ENCODE results near the gene HORMAD2.
A peak's percentile ranks its signal among the peaks of the same experiment; 100 is the strongest.

Gene HORMAD2, protein sequence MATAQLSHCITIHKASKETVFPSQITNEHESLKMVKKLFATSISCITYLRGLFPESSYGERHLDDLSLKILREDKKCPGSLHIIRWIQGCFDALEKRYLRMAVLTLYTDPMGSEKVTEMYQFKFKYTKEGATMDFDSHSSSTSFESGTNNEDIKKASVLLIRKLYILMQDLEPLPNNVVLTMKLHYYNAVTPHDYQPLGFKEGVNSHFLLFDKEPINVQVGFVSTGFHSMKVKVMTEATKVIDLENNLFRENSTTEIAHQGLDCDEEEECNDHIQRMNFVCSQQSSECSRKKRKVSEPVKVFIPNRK

DNA sequence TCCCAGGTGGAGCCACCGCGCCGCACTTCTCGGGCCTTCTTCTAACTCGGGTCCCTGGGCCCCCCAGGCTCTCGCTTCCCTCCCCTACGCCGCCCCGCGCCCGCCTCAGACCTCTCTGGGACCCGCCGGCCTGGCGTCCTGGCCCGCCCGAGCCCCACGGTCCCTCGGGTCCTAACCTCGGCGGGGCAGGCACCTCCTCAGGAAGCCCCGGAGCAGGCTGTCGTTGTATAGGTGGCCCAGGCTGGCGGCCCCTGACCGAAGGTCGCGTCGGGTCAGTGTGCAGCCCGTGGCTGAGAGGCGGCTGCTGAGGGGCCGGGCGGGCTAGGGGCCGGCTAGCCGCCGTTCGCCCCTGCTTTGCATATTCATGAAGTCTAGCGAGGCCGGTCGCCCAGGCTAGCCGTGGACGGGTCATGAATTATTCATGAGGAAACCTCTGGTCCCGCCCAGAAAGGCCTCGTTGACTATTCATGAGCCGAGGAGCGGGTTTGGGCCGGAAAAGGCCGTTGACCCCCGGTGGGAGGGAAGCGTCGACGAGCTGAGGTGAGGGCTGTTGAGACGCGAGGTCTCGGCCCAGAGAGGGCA, at the start of gene HORMAD2:
HORMAD2 (plus strand) TSS at position 513 of the 582 bp plus-strand sequence. CDS start 13,489 bp downstream, outside the sequence.
- peak in 35 of 56 donors; percentile 1 to 60 (median 17) for DNase-seq

DNA sequence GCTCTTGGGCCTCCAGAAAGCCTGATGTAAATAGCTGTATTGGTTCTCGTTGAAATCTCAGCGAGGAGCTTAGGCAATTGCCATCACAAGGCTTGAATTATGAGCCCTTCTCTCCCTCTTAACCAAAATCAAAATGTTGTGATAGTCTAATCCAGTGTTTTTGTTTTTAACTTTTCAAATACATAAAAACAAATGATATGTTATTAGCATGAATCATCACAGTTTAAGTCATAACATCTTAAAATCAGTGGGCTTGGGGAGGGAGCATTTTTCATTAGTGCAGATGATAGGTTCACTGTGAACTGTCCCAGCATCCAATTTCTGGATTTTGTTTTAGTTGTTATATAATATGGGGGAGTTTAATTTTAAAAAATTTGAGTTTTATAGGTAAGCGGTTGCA, 48.9 kb upstream of the HORMAD2 start:
- DNase-seq = no peak

DNA sequence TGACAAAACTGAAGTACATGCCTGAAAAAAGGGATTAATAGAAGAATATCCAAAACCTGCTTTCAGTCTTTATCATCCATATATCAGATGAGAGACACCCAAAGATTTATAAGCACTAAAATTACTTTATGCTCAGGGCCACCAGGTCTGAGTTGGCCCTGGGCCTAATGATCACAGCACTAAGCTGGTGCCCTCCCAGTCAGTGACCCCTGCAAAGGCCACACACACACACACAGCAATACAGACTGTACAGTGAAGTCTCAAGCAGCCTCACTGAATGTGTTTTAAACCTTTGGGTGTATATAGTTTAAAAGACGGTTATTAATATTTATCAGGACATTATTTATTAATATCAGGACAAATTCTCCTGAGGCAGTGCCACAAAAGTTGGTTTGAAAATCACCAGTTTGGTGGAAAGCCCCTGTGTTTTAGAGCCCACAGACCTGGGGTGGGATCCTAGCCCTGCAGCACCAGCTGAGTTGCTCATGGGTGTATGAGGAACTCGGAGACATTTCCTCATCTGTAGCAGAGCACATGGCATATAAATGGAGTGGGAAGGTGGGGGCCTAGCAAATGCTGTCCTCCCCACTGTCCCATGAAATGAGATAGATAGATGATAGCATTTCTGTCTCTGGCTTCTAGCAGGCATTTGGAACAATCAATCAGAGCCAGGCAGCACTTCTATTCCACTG, 48.4 kb upstream of the HORMAD2 start:
- DNase-seq = no peak

DNA sequence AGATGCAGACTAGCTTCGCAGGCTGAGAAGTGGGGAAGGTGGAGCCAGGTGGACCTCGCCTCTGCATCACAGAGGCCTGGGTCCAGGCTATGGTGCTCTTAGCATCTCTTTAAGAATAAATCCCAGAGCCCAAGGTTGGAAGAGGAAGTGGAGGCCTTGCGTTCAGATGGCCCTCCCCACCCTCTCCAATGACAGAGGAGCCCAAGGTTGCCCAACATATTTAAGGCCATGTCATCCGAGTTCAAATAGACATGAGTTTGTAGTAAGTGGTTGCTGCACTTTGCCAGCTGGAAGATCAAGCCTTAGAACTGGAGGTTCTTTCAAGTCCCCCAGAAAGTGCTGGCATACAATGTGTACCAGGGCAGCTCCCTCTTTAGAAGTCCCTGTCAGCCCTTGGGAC, 47.1 kb upstream of the HORMAD2 start:
- DNase-seq = no peak

DNA sequence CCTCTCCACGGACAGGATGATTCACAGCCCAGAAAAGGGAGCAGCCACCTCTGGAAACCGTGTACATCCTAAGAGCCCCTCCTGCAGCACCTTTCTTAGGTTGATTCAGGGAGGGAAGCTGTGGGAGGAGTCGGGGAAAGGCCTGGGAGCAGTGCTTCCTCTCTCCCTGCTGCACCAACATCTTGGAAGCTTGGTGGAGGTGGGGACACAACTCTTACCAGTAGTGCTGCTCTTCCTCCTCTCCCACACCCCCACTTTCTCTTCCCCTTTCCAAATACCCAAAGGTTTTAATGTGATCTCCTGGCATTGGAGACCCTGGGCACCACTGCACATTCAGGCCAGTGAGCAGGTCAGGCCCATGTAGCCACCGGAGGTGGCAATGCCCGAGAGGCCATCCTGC, 46.4 kb upstream of the HORMAD2 start:
- DNase-seq = no peak

DNA sequence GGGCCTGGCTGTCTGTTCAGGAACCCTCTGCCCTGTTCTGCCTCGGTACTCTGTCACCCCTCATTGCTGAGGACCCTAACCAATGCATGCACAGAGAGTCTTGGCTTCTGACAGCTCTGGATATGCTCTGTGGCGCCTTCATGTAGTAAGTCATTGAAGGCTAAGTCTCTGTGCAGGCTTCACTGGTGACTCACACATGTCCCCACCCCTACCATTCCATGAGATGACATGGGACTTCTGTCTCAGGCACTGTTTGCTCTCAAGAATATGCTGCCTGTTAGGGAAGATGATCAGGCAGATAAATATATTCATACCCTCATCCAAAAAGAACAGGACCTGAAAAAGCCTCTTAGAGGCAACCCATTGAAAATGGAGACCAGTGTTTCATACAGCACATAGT, 43.6 kb upstream of the HORMAD2 start:
- no peak for DNase-seq

DNA sequence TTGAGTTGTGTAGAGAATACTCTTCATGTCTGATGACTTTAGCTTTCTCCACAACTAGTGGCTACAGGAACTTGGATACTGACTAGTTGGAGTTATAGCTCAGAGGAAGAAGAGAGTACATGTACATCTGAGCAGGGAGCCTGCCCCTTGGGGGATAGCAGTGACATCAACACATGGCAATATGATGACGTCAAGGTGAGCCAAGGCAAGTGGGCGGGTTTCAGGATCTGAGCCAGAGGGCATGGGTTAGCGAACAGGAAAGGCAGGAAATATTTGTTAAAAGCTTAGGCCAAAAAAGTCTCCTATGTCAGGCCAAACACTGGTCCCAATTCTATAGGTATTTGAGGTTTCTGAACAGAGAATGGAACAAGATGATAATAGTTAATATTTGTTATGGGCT, 42.0 kb upstream of the HORMAD2 start:
- no peak for DNase-seq

DNA sequence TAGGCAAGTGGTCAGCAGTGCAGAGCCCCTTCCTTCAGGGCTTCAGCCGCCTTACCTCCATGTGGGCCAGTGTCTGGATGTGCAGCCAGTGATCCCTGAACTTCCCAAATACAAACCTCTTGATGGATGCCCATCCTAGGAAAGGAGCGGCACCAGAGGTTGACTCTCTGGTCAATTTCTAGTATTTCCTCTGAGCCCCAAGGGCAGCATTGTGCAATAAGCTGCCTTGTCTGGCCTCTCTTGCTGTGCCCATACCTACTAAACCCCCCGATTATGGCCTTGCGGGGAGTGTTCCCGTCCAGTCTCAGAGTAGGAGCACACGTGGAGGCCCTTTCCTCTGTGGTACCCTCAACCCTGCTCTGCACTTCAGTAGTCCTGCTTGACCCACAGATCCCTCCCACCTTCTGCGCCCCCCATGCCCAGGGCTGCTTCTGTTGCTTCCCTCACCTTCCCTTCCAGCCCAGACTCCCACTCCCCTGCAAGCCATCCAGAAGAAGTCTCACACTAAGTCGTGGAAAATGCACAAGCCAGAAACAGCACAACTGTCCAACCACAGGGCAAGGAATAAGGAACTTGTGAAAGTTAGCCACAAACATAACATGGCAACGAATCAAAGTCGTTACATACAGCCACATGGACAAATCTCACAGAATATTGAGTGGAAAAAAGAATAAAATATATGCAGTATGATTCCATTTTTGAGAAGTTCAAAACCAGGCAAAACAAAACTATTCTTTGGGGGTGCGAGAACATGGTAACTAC, 39.6 kb upstream of the HORMAD2 start:
- no peak for DNase-seq

DNA sequence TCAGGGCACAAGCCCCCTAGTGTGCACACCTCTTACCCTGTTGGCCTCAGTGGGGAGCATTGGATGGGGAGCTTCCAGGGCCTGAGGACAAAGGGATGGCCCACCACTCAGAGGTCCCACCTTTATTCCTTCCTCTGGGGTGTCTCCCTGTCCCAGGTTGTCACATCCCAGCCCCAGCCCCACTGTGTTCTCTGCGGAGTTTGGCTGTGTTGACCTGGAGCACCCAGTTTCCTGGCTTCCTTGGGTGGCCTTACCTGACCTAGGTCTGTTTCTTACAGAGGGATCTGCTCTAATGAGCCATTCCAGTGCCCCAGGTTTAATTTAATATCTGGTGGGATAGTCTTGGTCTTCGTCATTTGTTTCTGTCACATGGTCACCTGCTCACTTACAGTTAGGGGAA, 38.8 kb upstream of the HORMAD2 start:
- DNase-seq = no peak

DNA sequence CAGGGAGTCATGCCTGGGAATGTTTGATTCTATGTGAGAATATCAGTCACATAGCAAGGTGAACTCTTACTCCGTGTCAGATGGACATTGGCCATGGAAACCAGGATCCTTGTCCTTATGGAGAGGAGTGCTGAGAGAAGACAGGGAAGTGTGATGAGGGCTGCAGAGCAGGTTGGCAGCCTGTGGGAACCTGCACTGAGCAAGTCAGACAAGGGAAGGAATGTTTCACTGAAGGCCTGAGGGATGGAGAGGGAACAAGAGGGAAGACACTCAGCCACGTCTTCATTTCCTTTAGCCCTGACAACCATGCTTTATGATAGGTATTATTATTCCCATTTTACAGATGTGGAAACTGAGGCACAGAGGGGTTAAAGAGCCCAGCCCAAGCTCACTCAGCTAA, 38.4 kb upstream of the HORMAD2 start:
- no peak for DNase-seq

DNA sequence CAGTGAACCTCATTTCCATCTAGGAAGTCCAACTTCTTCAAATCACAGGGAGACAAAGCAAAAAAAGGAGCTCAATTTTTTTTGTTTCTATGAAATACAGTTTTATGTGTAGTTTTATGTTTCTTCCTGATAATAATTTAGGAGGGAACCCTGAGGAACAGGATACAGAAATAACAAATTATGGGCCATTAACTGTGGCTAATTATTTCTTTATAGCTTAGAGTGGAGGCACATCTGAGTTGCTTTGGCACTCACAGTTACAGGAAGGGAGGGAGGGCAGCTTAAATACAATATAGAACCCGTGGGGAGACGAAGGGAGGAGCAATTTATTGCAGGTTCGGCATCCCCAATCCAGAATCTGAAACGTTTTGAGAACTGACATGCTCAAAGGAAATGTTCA, 37.1 kb upstream of the HORMAD2 start:
- DNase-seq = no peak

DNA sequence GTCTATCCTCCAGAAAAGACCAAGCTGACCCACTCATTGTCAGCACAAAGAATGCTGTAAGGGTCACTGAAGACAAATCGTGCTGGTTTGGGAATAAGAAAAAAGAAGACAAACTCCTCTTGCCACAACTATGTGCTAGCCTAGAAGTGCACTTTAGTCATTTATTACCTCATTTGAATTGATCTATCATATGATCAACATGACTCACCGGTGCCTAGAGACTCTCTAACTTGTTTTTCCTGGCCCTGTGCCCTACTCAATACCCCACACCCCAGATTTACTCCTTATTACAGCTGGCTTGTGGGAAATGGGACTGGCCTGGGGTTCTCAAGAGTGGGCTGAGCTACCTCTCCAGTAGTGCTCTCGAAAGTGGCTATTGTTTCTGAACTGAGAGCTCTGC, 35.9 kb upstream of the HORMAD2 start:
- DNase-seq = no peak

DNA sequence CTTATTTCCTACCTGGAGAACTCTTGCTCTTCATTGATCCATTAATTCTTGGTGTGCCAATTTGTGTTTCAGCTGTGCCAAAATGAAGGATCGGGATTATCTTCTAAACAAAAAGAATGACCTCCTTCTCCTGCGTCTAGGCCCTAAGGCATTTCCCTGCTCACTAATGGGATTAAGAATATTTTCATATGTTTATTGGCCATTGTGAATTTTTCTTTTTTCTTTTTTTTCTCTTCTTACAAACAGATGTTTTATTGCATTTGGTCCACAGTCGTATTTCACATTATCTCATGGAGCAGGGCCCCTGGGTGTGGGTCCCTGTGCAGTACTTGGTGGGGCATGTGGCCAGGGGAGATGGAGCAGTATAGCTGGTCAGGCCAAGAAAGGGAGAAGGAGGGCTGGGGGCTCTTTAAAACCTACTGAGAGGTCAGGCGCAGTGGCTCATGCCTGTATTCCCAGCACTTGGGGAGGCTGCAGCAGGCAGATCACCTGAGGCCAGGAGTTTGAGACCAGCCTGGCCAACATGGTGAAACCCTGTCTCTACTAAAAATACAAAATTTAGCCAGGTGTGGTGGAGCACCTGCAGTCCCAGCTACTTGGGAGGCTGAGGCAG, 35.3 kb upstream of the HORMAD2 start:
- DNase-seq = no peak

DNA sequence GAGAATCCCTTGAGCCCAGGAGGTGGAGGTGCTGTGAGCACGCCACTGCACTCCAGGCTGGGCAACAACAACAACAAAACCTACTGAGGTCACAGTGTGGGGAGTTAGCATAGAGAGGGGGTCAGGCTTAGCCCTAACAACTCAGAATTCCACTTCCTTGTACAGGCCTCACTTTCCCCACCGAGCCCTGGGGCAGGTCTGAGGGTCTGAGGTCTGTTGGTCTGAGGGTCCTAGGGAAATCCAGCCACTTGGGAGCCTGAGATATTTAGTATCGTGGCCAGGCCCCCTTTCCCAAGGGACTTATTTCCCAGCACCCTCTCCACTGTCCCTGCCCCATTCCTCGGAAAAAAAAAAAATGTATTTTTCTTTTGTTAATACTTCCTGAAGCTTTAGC, 34.8 kb upstream of the HORMAD2 start:
- no peak for DNase-seq

DNA sequence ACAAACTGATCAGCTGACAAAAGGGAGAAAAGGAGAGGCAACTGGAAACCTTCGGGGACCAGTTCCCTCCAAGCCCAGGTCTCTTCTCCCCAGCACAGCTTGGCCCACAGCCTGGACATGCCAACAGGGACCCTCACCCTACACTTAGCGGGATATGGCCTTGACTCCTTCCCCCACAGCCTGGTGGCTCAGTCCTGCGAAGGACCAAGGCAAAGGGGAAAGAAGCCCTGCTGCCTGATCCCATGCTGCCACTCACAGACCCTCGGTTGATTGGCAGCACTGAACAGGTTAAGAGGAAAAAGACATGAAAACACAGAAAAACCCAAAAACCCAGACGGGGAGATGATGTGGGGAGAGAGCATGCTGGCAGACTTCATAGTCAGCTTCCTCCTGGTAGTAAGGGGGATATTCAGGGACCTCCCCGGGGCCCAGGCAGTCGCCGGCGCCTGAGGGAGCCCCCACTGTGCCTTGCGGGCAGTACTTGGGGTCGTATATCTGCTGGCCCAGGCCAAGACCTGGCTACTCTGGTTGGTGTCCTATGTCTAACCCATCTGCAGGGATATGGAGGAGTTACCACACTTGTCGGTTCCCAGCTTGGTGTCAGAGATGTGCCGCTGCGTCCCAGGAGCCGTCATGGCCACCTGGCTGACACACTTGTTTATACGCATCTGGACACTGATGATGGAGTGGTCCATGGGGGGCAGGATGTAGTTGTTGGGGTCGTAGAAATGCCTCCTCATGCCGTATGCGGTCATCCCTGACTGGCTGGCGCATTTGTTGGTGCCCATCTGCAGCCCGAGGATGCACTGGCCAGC, 34.2 kb upstream of the HORMAD2 start:
- no peak for DNase-seq

DNA sequence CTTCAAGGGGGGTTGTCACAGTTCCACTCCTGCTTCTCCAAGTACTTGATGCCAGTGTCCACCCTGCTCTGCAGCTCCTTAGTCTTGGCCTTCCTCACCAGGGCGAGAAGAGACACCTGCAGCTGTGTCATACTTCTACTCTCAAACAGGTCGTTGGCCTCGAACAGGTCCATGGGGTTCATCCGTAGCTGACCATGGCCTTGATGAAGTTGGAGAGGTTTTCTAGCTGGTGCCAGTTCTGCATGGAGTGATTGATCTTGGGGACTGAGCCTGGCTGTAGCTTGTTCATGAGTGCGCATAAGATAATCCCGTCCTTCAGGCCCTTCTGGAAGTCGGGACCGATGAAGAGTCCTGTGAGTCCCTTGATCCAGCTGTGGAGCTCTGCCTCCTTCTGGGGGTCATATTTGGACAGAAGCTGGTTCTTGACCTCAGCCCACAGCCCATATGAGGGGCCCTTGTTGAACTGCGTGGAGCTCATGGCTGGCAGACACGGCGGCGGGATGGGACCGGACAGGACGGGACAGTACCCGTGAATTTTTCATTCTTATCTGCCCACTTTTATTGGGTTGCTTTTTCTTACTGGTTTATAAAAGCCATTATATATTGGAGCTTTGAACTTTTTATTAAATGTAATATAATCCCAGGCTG, 33.4 kb upstream of the HORMAD2 start:
- DNase-seq = no peak

DNA sequence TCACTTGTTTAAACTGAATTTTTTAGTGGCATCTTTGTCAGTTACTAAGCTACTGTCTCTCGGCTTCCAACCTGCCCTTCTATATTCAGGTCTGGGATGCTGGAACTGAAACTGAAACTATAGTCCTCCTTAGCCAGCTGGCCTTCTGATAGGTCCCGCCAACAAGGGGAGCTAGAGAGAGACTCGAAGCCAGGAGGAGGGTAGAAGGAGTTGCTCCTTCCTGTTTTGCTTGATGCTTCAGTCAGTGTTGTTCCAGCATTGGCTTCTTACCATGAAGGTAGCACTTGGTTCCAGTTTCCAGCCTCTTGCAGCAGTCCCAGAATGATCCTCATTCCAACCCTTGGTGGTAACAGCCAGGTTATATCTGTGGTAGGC, 32.9 kb upstream of the HORMAD2 start:
- no peak for DNase-seq

DNA sequence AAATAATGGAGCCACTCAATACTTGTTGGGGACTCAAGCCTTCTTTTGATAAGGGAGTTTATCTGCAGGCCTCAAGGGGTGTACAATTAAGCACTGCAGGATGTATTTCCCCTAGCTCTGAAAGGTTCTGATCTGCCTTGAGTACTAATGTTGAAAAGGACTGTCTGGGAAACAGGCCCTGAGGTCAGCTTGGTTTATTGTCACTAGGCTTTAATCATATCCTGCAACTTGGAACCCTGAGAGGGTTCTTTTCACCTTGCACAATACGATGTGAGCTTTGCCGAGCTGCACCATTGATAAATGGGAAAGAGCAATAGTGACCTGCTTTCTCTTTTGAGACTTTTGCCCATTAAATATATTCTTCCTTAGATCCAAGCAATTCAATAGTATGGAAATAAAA, 31.6 kb upstream of the HORMAD2 start:
- no peak for DNase-seq

DNA sequence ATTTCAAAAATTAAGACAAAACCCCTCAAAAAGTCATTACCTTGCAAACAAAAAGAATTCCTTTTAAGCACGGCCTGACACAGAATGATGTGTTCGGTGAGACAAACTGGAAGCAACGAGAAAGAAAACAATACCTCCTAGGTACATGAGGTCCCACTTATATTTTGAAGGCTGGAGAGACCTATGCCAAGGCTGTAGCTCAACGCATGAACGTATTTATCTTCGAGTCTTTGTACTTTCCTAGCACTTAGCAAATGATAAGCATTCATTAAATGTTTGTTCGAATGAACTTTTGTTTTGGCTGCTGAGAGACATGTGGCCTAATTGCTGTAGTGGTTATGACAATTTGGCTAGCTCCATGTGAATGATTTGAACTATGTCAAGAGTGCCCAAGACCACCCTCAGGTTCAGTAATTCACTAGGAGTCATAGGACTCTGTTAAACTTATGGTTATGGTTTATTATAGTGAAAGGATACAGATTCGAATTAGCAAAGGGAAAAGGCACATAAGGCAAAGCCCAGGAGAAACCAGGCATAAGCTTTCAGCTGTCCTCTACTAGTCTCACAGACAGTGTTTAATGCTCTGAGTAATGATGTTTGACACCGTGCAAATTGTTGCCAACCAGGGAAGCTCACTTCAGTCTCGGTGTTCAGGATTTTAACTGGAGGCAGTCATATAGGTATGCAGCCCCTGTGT, 26.0 kb upstream of the HORMAD2 start:
- no peak for DNase-seq

DNA sequence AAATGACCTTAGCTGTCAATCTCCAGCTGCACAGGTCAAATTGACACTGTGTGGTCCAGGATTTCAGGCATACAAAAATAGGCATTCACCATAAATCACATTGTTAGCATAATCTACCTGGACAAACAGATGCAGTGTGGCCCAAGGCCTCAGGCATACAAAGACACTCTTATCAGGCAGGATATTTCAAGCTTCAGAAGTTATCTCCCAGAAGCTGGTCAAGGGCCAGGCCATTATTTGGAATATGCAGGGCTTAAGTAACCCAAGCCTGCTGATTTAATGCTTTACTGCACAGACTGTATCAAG, 25.5 kb upstream of the HORMAD2 start:
- DNase-seq = no peak
